GM18520 (cell line): ENCODE measurements around the gene DCBLD2.

Experiments
- ATAC-seq: cut with Tn5 transposase; IDR thresholded peaks from one replicate; pipeline ENCODE4 v1.9.1; 2021; ENCODE audit not compliant: unreplicated experiment

The DCBLD2 gene

DNA sequence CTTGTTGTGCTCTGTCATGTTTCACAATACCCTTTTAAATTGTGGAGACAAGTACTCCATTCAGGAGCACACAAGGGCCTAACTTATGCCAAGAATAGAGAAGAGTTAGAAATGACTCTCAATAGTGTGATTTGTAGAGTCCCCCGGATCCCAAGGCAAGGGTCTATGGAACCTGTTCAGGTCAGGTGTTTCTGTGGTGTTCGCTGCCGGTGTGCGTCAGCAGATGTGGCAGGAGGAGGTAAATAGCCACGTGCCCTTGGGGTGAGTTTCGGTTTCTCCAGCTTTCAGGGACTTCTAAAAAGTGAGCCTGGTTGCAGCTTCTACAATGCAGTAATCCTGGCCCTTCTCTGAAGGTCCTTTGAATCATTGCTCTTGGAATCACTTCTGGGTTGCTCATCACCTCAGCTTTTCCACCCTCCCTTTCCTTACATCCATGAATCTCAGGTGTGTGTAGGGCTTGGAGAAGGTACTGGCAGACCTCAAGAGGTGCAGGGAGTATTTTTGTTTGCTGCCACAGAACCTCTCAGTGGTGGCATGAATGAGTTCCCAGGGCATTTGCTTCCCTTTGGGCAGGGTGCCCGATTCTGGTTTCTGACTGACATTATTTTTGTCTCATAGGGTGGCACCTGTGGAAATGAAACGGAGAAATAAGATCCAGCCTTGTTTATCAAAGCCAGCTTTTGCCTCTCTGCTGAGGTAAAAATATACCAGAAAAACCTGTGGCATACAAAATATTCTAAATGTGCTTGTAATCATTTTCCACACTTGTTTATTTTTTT, 131.0 kb downstream of the DCBLD2 start:
- no peak for ATAC-seq

DNA sequence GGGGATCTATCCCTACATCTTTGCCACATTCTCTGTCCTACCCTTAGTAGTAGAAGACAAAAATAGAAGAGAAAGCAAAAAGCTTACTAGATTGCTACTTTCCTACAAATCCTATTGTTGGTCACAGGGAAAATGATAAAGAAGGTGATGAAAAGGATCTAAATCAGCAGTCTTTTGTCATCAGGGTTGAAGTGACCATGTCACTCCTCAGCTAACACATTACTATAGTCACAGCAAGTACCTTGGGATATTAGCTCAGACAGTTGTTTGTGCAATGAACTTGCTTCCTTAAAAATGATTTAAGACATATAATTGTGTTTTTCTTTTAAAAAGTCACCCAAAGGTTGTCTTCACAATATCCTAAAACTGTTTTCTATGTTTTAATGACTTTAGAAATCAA, 132.0 kb downstream of the DCBLD2 start:
- no peak for ATAC-seq

DNA sequence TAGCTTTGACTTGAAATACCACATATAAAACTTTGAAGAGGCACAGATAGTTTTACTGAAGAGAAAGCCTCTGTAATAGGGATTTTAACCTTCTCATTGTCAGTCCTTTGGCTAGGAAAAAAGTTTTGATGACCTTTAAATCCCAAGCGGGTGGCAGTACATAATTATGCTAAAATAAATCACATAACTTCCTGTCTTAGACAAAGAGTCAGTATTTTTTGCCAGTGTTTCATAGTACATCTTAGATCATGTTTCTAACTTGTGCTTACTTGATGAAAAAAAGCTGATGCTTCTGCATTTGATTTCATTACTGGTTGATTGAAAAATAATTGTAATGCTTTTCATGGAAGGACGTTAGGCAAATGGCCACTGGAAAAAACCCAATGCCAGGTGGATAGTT, 132.5 kb downstream of the DCBLD2 start:
- no peak for ATAC-seq

DNA sequence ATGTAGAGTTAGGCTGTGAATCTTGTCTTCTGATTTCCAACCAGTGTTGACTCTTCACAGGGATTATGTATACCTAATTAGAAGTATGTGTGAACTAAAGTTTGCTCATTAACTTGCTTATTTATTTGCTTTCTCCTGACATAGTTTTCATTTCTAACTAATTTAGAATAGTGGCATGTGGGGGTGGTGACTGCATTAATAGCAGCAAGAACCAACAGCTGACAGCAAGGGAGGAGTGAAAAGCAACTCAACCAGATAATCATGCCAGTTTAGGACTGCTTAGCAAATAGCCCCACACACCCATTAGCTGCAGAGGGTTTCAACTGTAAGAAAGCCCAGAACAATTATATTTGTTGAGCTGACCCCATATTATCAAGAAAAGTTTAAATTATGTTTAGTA, 134.6 kb downstream of the DCBLD2 start:
- ATAC-seq: no peak

DNA sequence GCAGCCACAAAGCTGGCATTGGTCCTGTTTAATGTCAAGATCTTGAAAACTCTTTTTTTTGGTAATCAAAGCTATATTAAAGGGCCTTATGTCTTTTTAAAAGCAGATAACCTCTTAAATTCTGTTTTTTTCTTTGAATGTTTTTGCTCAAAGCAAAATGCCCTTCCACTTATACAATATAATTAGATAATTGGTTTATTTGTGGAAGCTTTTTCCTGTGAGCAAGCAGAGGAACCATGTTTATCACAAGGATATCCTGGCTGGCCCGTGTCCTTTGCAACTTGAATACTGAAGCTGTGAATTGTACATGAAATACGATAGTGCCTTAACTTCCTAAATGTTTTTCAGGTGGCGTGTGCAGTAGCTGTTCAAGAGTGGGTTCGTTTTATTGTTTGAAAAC, 135.8 kb downstream of the DCBLD2 start:
- no peak for ATAC-seq

DNA sequence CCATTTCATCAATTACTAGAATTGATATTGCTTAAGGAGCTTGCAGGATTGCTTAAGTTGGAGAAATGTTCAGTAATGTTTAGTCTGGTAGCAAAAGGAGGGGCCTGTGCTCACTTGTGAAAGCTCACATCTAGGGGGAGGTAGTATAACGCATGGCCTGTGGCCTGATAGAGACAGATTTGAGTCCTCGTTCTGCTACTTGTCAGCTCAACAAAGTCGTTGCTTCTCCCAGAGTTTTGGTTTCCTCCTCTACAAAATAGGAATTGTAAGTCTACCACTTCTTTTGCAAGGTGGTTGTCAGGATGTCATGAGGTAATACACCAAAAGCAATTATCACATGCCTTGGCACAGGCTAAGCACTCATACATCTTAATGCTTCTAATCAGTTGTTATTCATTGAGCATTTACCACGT, 137.0 kb downstream of the DCBLD2 start:
- ATAC-seq: no peak

DNA sequence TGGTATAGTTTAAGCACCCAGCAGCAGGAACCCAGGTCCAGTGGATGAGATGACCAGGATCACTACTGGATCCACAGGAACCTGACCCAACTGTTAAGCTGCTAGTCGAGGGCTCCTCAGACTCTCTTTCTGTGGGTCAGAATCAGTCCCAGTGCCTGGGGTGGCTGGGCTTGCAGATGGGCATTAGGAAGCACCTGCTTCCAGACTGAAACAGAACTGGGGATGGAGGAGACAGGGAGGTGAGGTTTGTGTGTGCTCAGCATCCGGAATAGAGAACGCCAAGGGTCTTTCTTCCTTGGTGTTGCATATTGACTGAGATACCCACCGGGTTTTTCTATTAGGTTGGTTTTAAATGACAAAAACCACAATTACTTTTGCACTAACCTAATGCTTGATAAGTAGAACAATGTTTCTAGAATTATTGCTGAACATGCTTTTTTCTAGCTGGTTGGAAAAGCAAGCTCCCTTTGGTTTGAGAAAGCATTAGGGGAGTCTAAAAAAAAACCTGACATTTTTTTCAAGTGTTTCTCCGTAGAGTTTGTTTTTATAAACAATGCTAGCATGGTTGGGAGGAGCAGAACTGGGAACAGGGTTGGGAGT, 137.6 kb downstream of the DCBLD2 start:
- ATAC-seq: no peak

DNA sequence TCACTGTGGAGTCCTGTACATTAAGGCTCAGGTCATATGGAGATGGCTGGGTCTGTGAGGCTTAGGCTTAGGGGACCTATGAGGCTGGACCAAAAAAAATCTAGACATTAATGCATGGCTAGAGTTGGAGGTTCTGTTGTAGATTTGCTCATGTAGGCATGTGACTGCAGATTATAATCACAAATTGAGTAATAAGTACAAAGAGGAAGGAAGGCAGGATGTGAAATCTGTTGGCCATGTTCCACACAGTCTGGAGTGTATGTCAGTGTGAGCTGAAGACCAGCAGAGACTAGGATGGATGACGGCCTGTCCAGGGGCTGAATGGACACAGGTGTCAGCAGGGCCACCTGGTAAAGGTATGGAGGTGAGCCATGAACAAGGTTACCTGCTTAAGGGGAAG, 138.4 kb downstream of the DCBLD2 start, which contains the start of gene ST3GAL6:
TSS of gene ST3GAL6 (plus strand) at position 265 of the 400 bp plus-strand sequence. CDS start 5,101 bp downstream, outside the sequence.
- ATAC-seq: no peak

DNA sequence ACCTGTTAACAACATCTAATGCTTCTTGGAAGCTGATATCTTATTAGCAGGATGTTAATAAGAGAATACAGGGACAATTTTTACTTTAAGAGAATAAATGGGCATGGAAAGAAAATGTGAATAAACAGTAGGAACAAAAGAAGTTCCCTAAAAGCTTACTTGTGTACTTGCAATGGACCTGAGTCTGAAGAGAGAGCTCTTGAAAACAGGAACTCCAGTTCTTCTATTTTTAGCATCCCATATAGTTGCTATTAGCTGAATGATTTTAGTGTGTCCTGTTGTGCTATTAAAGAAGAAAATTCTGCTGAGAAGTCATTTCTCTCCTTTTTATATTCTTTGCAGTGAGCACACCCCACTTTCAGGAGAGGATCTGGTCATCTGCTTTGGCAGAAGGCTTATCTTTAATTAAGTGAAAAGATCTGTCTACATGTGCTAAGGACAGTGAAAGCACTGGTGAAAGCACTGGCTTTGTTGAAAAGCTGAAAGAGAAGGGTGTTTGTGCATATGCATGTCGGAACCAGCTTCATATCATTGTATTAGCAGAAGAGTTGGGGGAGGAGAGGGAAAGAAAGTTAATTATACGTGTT, 139.8 kb downstream of the DCBLD2 start:
- no peak for ATAC-seq

DNA sequence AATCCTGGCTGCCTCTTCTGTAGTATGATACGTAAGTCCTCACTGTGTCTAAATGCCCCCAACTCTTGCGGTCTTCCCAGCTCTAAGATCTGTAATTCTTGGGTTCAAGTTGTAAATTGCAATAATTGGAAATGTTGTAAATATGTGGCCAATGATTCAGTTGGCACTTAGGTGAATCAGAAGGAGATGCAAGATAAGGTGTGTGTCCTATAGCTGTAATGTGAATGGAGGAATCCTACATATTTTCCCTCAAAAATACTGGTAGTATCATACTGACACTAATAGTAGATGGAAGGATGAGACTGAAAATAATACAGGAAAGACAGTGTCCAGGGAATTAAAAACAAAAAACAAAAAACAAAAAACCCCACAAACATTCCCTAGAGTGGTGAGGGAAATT, 141.9 kb downstream of the DCBLD2 start:
- no peak for ATAC-seq

DNA sequence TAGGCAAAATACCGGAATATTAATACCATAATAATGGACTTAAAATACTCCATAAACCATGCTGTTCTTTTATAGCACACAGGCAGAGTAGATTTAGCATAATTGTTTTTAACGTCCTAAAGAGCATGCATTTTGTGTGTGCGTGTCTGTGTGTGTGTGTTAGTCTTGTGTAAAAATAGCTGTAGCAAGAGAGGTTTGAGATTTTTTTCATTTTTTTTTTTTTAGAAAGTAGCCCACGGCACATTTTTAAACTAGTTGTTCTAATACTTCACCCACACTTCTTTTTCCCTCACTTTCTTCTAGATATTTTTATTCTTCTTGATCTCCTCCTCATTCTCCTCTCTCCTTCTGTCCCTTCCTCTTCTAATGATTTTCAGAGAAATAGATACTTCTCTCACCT, 145.9 kb downstream of the DCBLD2 start:
- ATAC-seq: no peak

DNA sequence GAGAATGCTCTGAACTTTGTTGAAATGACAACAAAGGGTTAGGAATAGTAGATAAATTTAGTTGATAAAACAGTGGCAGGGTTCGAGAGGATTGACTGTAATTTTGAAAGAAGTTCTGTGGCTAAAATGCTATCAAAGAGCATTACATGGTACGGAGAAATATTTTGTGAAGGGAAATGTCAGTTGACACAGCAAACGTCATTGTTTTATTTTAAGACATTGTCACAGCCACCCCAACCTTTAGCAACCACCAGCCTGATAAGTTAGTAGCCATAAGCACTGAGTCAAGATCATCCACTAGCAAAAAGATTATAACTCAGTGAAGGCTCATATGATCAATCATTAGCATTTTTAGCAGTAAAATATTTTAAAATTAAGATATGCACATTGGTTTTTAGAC, 147.0 kb downstream of the DCBLD2 start:
- ATAC-seq: no peak

DNA sequence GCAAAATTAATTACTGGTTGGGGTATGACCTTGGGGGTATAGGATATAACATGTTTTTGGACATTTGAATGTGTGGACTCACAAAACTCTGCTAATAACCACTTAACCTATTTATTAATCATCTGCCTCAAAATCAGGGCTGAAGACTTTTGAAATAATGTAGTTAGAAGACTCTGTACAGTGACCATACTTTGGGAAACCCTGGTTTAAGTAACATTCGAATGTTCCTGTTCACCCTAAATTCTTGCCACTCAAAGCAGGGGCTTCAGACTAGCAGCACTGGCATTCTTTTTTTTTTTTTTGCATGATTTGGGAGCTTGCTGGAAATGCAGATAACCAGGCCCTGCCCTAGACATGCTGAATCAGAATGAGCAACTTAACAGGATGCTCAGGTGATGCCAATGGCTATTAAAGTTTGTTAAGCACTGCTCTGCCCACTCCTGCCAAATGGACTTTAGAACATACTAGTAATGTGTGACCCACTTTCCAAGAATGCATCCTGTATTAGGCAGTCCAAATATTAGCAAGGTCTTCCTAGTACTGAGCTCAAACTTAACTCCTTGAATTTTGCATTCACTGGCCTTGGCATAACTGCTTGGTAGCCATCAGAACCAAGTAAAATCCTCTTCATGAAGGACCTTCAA, 151.1 kb downstream of the DCBLD2 start:
- ATAC-seq: no peak

DNA sequence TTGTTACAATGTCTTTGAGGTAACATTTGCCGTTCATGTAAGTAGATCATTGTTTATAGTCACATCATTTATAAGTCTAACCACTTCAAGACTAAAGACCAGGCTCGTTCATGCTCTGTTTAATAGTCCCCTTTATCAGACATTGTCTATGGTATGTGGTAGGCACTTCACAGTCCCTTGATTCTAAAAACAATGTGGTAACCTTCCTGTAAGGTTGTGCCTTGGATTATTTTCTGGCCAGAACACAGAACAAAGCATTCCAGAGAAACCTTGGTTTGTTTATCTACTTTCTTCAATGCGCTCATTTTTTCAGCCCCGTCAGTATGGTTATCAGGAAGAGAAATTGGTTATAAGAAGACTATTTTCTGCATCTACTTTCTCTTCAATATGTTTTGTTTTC, 154.6 kb downstream of the DCBLD2 start:
- no peak for ATAC-seq

DNA sequence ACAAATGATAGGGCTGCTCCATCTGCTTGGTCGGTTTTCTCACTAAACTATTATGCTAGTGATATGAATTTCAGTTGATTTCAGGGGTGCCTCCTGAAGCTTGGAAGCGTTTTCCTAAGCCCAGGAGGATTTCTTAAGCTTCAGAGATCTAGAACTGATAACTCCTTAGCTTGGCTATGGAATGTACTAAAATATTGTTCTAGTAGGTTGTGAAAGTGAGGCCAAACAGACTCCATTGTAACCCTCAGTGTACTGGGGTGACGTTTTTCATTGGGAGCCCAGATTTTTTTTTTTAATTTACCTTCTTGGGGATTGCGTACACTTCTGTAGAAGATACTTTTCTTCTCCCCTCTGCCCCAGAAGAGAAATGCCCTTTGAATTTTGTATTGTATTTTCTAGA, 155.4 kb downstream of the DCBLD2 start:
- no peak for ATAC-seq
